Heart right ventricle (tissue), 16 donors: ENCODE results near the gene ATP1A2. TPM values are rescaled to one million over a fixed set of nuclear protein-coding genes. Genes with fewer than 3 reads are reported as not detected.

Experiments
- ATAC-seq, 8 donors: fragments of 200-7000 bp; cut with Tn5 transposase; one replicate each; pipeline ENCODE4 v1.9.1; 2020; ENCODE audit warnings: mild to moderate bottlenecking in 8 of 8, moderate library complexity in 8 of 8, moderate number of reproducible peaks in 1 of 8
- DNase-seq, 2 donors: peaks; one replicate each; pipeline ENCODE4 v3.0.0-alpha.2; 2020
- H3K27ac ChIP-seq, 10 donors: fragments of 200-600 bp; sonication (generic) in 2 of 10; one replicate each; pipeline versions ENCODE4 v1.5.0 to v1.8.0; 2020 to 2022; ENCODE audit warnings: mild to moderate bottlenecking in 3 of 10
- H3K27me3 ChIP-seq, 7 donors: fragments of 200-600 bp; one replicate each; pipeline ENCODE4 v1.8.0; 2021 to 2022; ENCODE audit warnings: mild to moderate bottlenecking in 2 of 7
- H3K36me3 ChIP-seq, 9 donors: fragments of 200-600 bp; sonication (generic) in 1 of 9; one replicate each; pipeline versions ENCODE4 v1.5.0 to v1.8.0; 2020 to 2022; ENCODE audit warnings: mild to moderate bottlenecking in 2 of 9
- H3K4me1 ChIP-seq, 9 donors: fragments of 200-600 bp; sonication (generic) in 1 of 9; one replicate each; pipeline versions ENCODE4 v1.5.0 to v1.8.0; 2020 to 2022; ENCODE audit warnings: mild to moderate bottlenecking in 4 of 9
- H3K4me3 ChIP-seq, 10 donors: fragments of 200-600 bp; sonication (generic) in 2 of 10; one replicate each; pipeline versions ENCODE4 v1.5.0 to v1.8.0; 2020 to 2022; ENCODE audit warnings: mild to moderate bottlenecking in 7 of 10, moderate library complexity in 2 of 10
- H3K9me3 ChIP-seq, 11 donors: fragments of 200-600 bp in 10 of 11; sonication (generic) in 2 of 11; one replicate each; pipeline versions ENCODE4 v1.5.0 to v1.8.0; 2013 to 2022; ENCODE audit warnings: mild to moderate bottlenecking in 2 of 11, control low read depth in 1 of 11, moderate library complexity in 1 of 11
- CTCF ChIP-seq, 9 donors: fragments of 200-600 bp; sonication (generic) in 2 of 9; IDR thresholded peaks; one replicate each; pipeline versions ENCODE4 v1.5.0 to v1.8.0; 2021 to 2022; ENCODE audit warnings: antibody characterized with exemption in 9 of 9, mild to moderate bottlenecking in 5 of 9, moderate library complexity in 1 of 9
- WGBS, 2 donors: extraction: QIAGEN DNeasy Blood & Tissue Kit; methylation state at CpG; one replicate each; pipeline ENCODE4 v1.1.7; 2013; ENCODE audit warnings: inconsistent platforms in 1 of 2; 5-methylcytosine and 5-hydroxymethylcytosine counted together
- intact Hi-C, 10 donors: fragments of 100-400 bp; cut with DNase I; formaldehyde crosslinking; loops; one replicate each; pipeline versions ENCODE4 v1.11.1 to v1.14.2; 2022
- polyA plus RNA-seq, 2 donors: library from polyadenylated mRNA; stranded (reverse); fragments of 200-250 nt; gene quantifications; one replicate each; pipeline ENCODE4 v1.2.3, GENCODE V29; 2013
- total RNA-seq, 10 donors: library from RNA; stranded (reverse); fragmentation: NEBNext Ultra II Directional in 3 of 10; extraction: Animal tissue kit (Norgen Biotek cat#: 25700) in 3 of 10; gene quantifications; one replicate each; pipeline versions ENCODE4 v1.2.1 to v1.2.4, GENCODE V29; 2021 to 2023
- donor health status: Arrhythmogenic right ventricular cardiomyopathy.
- donor health status: ischemic (EF 13 %, LVEDD 7.1; RV severe dilation, severe dysfunction).
- donor health status: healthy with polysubstance abuse.
- donor health status: DM: no; HTN: yes; CAD: no.
- donor health status: DM: no; HTN: no; CAD: no.
- donor health status: ischemic (EF 25% LVEDD 6.9; RV normal size, moderate dysfunction).
- donor health status: ischemic (EF 25% LVEDD 5.7; RV mildly dilated, moderate dysfunction).
- donor health status: healthy.
- donor health status: DM: yes; HTN: yes; CAD: no.
- donor health status: Ischemic cardiomyopathy.
- donor health status: ischemic (EF 35%, LVEDD 5.7; RV mildly dilated, moderate dysfunction).
- donor health status: nonischemic (EF 11% LVEDD 7.7; RV severe dilation, severe dysfunction).
- donor health status: DM: yes; HTN: yes; CAD: no.
- donor health status: PGD.
- donor health status: ischemic (EF 29% LVEDD 5.4; RV normal size, mild dysfunction).
- donor health status: nonischemic (EF 23%, LVEDD 6.1; RV moderate dilation, normal function).

The ATP1A2 gene
- total and polyA plus RNA-seq, 12 donors, result 14.2 to 342 (median 190) TPM

GRCh38 chr1:160143695-160144094, 28.1 kb downstream of the ATP1A2 start:
- WGBS, 2 donors, result 43 to 48% methylated on average over 1 of the region's 1 CpG
- H3K27me3 ChIP-seq, result no peaks in the 10 kb centered on the region
- H3K36me3 ChIP-seq, result peaks cover 0 to 43% (median 2%) of the 10 kb centered on the region in 9 donors
- no peak overlapping the region for H3K27ac ChIP-seq
- peaks cover 0 to 8% (median 0%) of the 10 kb centered on the region in 9 donors for H3K4me1 ChIP-seq
- no peak for ATAC-seq
- H3K9me3 ChIP-seq, result no peaks in the 10 kb centered on the region
- intact Hi-C loops, result no loop called here
- no peak for DNase-seq
- TF ChIP-seq CTCF (IDR thresholded peaks at IDR 0.05), result no peak
- no peak overlapping the region for H3K4me3 ChIP-seq

- Histone ChIP-seq H3K27me3 (no peaks in the 10 kb centered on the region), H3K4me1 (peaks cover 0 to 18% (median 0%) of the 10 kb centered on the region in 9 donors), H3K27ac (no peak overlapping the region), H3K36me3 (peaks cover 0 to 30% (median 0%) of the 10 kb centered on the region in 9 donors), H3K4me3 (no peak overlapping the region), H3K9me3 (no peaks in the 10 kb centered on the region)
- DNase-seq (no peak), ATAC-seq (peak in 1 of 8 donors; percentile 8)
- TF ChIP-seq CTCF (IDR thresholded peaks at IDR 0.05), result no peak
- intact Hi-C loops, result no loop called here
- 65 to 69% methylated on average over 4 of the region's 4 CpGs for WGBS, 2 donors
Observed at GRCh38 chr1:160144921-160145320, 29.4 kb downstream of the ATP1A2 start.

GRCh38 chr1:160146107-160146506, 30.5 kb downstream of the ATP1A2 start:
- Histone ChIP-seq H3K4me3 (no peak overlapping the region), H3K36me3 (peaks cover 0 to 19% (median 0%) of the 10 kb centered on the region in 9 donors), H3K9me3 (no peaks in the 10 kb centered on the region), H3K27me3 (no peaks in the 10 kb centered on the region), H3K27ac (no peak overlapping the region), H3K4me1 (peaks cover 0 to 20% (median 0%) of the 10 kb centered on the region in 9 donors)
- intact Hi-C loops, result no loop called here
- no peak for TF ChIP-seq CTCF (IDR thresholded peaks at IDR 0.05)
- DNase-seq (no peak), ATAC-seq (no peak)
- WGBS, 2 donors, result 94% methylated on average over 14 of the region's 14 CpGs

- Histone ChIP-seq H3K4me3 (no peak overlapping the region), H3K9me3 (no peaks in the 10 kb centered on the region), H3K27ac (peak overlapping the region in 3 of 10 donors; percentile 29 to 40 (median 29)), H3K4me1 (peaks cover 0 to 20% (median 0%) of the 10 kb centered on the region in 9 donors), H3K36me3 (no peaks in the 10 kb centered on the region), H3K27me3 (no peaks in the 10 kb centered on the region)
- TF ChIP-seq CTCF (IDR thresholded peaks at IDR 0.05), result no peak
- intact Hi-C loops, result loop anchor here in 1 of 10 donors (2.0 kb wide), 1 partner anchor 21 kb away; no protein-coding TSS in a partner anchor
- ATAC-seq, result peak in 3 of 8 donors; percentile 52 to 73 (median 64)
- no peak for DNase-seq
- 76 to 79% methylated on average over 3 of the region's 3 CpGs for WGBS, 2 donors
Observed at GRCh38 chr1:160148121-160148520, 32.6 kb downstream of the ATP1A2 start.
